ENCODE measurements around the gene MYO7A.

MYO7A gene

DNA sequence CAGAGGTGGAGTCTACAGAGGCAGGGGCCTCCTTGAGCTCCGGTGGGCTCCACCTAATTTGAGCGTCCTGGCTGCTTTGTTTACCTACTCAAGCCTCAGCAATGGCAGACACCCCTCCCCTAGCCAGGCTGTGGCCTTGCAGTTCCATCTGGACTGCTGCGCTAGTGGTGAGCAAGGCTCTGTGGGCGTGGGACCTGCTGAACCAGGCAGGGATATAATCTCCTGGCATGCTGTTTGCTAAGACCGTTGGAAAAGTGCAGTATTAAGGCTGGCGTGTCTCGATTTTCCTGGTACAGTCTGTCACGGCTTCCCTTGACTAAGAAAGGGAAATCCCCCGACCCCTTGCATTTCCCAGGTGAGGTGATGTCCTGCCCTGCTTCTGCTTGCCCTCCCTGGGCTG, 95.8 kb downstream of the MYO7A start:
- TF ChIP-seq POLR2A (IDR thresholded peaks at IDR 0.05; ENCODE audit: low read length) (no peak), GATA1 (IDR thresholded peaks at IDR 0.05; ENCODE audit: low read depth, low read length) (no peak)
- no peak for DNase-seq

DNA sequence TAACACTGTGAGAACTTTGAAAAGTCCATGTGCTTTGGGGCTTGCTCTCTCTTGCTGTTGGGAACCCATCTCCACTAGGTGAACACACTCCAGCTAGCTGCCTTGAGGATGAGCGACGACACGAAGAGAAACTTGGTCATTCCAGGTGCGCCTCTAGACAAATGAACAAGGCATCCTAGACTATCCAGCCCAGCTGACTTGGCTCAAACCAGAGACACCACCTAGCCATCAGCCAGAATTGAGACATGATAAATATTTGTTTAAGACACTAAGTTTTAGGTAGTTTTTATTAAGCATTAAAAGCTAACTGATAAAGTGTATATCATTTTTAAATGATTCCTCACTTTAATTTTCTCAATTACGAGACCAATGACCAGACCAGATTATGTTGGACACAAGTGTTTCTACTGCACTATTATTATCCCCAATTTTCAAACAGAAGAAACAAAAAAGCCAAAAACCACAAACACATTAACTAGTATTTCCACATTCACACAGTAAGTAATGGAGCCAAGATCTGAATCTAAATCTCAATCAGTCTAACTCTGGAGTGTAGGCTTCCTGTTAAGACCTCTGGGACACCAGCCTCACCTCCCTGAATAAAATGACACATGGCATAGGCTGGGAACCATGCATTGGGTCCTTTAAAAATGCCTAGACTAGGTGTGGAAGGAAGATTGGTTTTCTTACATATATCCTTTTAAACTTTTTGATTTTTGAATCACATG, 103.0 kb downstream of the MYO7A start:
- TF ChIP-seq GATA1 (IDR thresholded peaks at IDR 0.05; ENCODE audit: low read depth, low read length) (no peak), POLR2A (IDR thresholded peaks at IDR 0.05; ENCODE audit: low read length) (no peak)
- no peak for DNase-seq

DNA sequence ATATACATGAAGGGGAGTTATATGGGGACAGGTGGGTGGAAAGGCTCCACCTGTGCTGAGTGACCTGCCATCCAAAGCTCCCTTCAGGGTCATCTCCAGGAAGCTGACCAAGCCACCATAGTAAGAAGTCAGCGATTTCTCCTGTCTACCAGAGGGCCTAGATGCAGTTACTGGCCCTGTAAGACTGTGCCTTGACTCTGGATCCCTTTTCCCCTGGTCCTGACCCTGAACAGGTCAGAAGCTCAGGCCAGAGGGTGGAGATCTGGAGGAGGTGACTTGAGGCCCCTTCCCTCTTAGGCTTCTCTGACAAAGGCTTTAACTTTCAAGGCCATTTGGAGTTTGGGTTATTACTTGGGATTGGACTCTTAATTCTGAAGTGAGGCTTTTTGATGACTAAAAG, 103.8 kb downstream of the MYO7A start:
- TF ChIP-seq POLR2A (IDR thresholded peaks at IDR 0.05; ENCODE audit: low read length) = no peak
- no peak for TF ChIP-seq GATA1 (IDR thresholded peaks at IDR 0.05; ENCODE audit: low read depth, low read length)
- DNase-seq = no peak

DNA sequence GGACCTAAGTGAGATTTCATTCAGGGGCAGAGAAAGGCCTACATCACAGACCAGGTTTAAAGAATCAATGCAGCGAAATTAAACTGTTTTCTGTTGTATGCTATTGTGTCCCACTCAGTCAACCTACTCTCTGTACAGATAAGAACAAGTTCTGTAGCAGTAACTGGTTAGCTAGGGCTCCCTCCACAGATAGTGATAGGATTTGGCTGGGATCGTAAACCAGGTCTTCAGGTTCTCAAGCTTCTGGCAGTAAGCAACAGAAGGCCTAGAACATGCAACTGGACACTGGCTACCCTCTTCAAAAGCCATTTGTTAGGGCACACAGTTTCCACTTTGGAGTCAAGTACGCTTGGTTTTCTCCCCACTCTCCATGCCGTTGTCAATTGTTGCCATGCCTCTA, 104.2 kb downstream of the MYO7A start:
- TF ChIP-seq POLR2A (IDR thresholded peaks at IDR 0.05; ENCODE audit: low read length) (no peak), GATA1 (IDR thresholded peaks at IDR 0.05; ENCODE audit: low read depth, low read length) (no peak)

DNA sequence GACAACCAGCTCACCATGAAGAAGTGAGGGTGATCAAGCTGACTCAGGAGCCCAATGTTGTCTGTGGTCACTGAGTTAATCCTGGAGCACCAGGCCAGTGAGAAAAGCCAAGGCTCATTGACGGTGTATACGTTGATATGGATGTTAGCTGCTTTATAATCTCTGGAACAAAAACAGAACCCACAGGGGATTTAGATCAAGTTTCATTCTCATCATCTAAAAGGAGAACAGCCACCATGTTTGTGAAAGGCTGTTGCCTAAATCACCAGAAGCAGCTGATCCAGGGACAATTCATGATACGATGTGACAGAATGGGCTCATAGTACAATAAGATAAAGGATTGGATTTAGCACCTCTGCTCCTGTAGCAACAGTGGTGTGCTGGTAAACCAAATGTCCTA, 105.0 kb downstream of the MYO7A start:
- no peak for DNase-seq
- TF ChIP-seq POLR2A (IDR thresholded peaks at IDR 0.05; ENCODE audit: low read length) (no peak), GATA1 (IDR thresholded peaks at IDR 0.05; ENCODE audit: low read depth, low read length) (no peak)

More for the DNA sequence above, 104.2 kb downstream of the MYO7A start:
- no peak for DNase-seq

DNA sequence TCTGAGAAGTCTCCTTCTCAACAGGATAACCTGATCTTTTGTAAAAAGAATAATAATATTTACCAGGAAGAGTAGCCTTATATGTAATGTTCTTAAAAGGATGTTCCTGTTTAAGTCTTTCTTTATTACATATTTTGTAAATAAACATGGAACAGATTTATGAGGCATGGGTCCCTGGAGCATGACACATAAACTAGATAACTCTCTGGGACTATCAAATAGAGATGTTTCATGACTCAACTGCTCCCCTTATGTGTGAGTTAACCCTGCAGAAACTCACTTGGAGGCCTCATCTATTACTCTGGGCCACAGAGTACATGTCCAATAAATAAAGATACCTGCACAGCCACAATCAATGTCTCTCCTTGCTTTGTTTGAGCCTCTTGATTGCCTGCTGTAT, 108.9 kb downstream of the MYO7A start:
- TF ChIP-seq POLR2A (IDR thresholded peaks at IDR 0.05; ENCODE audit: low read length) = no peak
- no peak for TF ChIP-seq GATA1 (IDR thresholded peaks at IDR 0.05; ENCODE audit: low read depth, low read length)
- no peak for DNase-seq

DNA sequence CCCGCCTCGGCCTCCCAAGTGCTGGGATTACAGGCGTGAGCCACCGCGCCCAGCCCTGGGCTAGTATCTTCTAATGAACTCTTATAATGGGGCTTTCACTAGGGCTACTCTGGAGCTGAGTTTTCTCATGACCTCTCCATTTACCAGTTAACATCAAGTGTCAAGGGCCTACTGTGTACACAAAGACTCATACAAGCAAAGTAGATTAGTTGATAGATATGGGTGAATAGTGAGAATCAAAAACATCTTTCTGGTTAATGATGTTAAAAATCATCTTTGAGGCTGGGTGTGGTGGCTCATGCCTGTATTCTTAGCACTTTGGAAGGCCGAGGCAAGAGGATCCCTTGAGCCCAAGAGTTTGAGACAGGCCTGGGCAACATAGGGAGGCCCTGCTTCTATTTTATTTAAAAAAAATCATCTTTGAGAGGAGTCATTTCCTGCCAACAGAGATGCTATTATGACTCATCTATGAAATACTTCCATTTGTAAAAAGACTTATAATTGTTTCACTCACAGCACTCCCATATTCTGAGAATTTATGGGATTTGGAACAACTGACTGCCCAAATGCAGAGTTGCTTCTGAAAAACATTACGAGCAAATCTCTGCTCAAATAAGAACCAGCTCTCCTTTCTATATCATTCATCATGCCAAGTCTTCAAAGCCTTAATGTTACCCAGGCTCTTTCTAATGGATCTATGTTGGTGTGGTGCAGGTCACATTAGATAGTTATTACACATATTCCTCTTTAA, 116.4 kb downstream of the MYO7A start:
- DNase-seq = no peak
- TF ChIP-seq POLR2A (IDR thresholded peaks at IDR 0.05; ENCODE audit: low read length) (no peak), GATA1 (IDR thresholded peaks at IDR 0.05; ENCODE audit: low read depth, low read length) (no peak)

DNA sequence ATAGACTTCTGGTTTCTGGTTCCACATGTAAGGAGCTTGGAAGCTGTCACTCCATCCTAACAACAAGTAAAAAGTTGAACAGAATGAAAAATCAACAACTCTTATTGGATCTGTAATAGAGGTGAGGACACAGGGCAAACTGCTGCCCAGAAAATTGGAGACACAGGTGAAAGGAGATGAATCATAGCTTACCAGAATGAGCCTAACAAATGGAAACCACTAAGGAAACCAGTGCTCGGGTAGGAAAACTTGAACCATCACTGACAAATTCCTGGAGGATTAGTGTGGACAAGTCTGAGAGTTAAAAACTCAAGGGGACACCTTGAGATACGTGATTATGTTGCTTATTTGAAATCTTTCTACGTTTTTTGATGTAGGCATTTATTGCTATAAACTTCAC, 121.4 kb downstream of the MYO7A start:
- TF ChIP-seq GATA1 (IDR thresholded peaks at IDR 0.05; ENCODE audit: low read depth, low read length) (no peak), POLR2A (IDR thresholded peaks at IDR 0.05; ENCODE audit: low read length) (no peak)
- no peak for DNase-seq

DNA sequence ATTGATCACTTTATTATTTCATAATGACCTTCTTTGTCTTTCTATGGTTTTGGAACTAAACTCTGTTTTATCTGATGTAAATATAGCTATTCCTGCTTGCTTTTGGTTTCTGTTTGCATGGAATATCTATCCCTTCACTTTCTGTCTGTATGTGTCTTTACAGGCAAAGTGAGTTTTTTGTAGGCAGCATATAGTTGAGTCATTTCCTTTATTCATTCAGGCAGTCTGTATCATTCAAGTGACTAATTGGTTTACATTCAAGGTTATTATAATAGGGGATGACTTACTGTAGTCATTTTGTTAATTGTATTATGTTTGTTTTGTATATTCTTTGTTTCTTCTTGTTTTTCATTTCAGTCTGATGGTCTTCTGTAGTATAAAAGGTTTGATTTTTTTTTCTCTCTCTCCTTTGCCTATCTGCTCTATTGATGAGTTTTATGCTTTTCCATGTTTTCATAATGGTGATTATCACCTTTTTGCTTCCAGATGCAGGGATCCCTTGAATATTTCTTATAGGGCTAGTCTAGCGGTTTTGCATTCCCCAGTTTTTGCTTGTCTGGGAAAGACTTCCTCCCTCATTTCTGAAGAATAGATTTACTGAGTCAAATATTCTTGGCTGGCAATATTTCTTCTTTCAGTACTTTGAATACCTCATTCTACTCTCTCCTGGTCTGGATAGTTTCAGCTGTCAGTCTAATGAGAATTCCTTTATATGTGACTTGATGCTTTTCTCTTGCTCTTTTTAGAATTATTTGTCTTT, 123.0 kb downstream of the MYO7A start:
- DNase-seq = no peak
- TF ChIP-seq POLR2A (IDR thresholded peaks at IDR 0.05; ENCODE audit: low read length) (no peak), GATA1 (IDR thresholded peaks at IDR 0.05; ENCODE audit: low read depth, low read length) (no peak)

DNA sequence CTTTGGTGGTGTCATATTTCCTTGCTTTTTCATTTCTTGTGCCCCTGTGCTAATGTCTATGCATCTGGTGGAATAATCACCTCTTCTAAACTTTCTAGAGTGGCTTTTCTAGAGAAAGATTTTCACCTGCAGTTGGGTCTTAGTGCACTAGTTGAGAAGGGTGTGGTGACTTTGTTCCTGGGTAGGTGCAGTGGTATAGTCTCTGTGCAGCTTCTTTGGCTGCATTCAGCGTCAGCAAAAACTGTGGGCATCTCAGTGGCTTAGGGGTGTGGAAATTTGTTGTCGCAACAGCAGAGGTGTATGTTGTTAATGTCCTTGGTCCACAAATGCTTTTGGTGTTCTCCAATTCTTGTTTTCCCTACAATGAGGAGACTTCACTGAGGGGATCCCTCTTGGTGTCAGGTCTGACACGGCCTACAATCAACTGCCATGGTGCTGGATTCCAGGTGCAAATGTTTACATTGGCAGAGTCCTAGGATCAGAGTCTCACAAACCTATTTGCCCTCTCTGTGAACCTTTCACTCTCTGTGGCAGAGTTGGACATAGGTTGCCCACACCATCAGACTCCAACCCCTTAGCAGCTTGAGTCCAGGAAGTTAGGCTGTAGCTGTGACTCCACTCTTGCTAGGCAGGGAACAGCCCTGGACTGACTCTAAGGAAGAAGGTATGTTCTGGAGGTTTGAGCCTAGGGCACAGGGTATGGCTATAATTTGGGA, 124.7 kb downstream of the MYO7A start:
- DNase-seq = no peak
- TF ChIP-seq POLR2A (IDR thresholded peaks at IDR 0.05; ENCODE audit: low read length) (no peak), GATA1 (IDR thresholded peaks at IDR 0.05; ENCODE audit: low read depth, low read length) (no peak)

DNA sequence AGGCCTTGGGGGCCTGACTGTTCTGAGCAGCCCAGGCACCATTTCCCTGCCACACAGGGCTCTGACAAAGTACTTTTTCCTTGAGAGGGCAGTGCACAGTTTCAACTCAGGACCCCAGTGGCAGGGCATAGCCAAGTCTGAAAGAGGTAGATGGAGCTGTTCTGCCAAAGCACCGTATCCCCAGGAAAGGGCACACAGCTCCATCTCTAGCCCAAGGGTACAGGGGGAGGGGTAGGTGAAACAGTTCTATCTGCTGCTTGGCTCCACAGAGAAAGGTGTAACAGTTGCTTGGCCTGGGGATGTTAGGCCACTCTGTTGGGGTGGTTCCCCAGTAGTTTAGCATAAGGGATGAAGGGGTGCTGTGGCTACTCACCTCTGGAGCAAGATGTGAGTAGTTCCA, 125.6 kb downstream of the MYO7A start:
- TF ChIP-seq POLR2A (IDR thresholded peaks at IDR 0.05; ENCODE audit: low read length) (no peak), GATA1 (IDR thresholded peaks at IDR 0.05; ENCODE audit: low read depth, low read length) (no peak)
- DNase-seq = no peak

DNA sequence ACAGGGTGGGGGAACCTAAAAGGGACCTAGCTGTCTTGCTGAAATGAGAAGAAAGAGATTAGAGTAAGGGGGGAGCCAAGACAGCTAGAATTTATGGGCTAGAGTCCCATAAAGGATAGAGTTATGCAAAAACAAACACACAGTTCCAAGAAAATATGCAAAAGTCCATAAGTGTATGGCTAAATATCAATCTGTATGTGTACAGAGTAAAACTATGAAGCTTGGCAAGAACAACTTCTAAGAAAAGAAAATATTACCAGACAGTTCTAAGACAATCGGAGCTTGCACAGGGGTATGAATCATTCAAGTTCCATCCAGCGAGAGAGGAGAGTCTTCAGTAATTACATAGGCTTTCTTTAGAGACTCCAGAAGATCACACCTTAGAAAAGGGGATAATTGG, 131.6 kb downstream of the MYO7A start:
- no peak for DNase-seq
- TF ChIP-seq GATA1 (IDR thresholded peaks at IDR 0.05; ENCODE audit: low read depth, low read length) (no peak), POLR2A (IDR thresholded peaks at IDR 0.05; ENCODE audit: low read length) (no peak)

DNA sequence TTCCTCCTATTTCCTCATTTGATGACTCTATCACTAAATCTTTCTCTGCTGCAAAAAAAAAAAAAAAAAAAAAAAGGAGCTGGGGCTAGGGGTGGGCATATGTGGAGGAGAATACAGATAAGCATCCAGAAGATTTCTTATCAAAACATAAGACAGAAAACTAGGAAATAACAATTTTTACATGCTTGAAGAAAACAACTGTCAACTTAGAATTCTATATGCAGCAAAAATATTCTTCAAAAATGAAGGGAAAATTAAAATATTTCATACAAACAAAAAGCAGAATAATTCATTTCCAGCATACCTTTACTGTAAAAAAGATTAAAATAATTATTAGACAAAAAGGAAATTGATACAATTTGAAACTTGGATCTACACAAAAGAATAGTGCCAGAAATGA, 134.8 kb downstream of the MYO7A start:
- TF ChIP-seq GATA1 (IDR thresholded peaks at IDR 0.05; ENCODE audit: low read depth, low read length) (no peak), POLR2A (IDR thresholded peaks at IDR 0.05; ENCODE audit: low read length) (no peak)
- DNase-seq = no peak

All from erythroblast (primary cell).